Stimulated activated CD4-positive, alpha-beta T cell treated with anti-CD3 and anti-CD28 coated beads, Interleukin-1b, Interleukin-23, amount 100 ng/mL, for 1 hour (primary cell): Measurements from ENCODE around the gene NAPG.
"Not testable (repeated sequence)": the region's sequence is repeated elsewhere in the genome, so short reads cannot be mapped to it uniquely, and the experiment has no call there.

Experiments used
- DNase-seq, 2 donors: peaks; one replicate each; pipeline ENCODE4 v3.0.0-alpha.2; 2020; ENCODE audit warnings: low read depth in 2 of 2

The NAPG gene

GRCh38 chr18:10525697-10526560 lies at the start of gene NAPG:
Gene NAPG (plus strand): TSS chr18:10526027. CDS start chr18:10526103, 76 bp downstream.
- peak; percentile 74 to 79 for DNase-seq

DNA sequence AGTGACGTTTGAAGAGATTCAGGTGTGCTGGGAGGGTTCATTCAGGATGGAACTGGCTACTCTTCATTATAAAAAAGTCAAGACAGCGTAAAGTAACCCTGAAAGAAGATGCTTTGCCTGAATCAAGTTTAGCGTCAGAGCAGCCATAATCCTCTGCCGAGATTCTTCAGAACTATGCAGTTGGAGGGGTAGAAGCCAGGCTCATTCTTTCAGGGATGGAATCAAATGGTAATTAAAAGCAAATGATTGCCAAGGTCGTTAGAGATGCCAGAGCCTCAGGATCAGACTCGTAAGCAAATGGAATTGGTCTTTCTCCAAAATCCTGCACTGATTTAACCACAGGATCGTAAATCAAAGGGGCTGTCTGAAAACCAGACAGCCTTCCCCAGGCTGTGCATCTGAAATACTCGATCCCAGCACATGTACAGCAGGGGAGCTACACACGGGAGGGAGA lies 49.5 kb upstream of the NAPG start:
- DNase-seq = no peak

- DNase-seq = no peak
Observed at GRCh38 chr18:10477121-10477862, 48.5 kb upstream of the NAPG start.

DNA sequence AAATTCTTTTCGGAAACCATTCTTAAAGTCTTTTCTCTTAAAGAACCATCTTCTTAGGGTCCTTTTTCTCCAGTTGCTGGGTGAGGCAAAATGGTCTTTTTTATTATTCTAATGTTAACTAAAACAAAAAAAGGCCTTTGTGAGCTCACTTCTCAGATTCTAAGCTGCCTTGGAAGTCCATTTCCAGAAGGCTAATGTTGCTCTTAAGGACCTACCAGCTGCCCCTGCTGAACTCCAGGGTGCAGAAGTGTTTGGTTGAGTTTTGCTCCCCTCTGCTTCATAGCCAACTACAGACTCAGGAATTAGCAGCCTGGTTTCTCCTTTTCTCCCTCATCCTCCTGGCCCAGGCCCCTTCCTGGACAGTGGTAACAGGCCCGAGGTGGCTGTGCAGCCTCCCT lies 48.0 kb upstream of the NAPG start:
- DNase-seq = no peak

GRCh38 chr18:10481831-10482230 lies 44.0 kb upstream of the NAPG start:
- no peak for DNase-seq

DNA sequence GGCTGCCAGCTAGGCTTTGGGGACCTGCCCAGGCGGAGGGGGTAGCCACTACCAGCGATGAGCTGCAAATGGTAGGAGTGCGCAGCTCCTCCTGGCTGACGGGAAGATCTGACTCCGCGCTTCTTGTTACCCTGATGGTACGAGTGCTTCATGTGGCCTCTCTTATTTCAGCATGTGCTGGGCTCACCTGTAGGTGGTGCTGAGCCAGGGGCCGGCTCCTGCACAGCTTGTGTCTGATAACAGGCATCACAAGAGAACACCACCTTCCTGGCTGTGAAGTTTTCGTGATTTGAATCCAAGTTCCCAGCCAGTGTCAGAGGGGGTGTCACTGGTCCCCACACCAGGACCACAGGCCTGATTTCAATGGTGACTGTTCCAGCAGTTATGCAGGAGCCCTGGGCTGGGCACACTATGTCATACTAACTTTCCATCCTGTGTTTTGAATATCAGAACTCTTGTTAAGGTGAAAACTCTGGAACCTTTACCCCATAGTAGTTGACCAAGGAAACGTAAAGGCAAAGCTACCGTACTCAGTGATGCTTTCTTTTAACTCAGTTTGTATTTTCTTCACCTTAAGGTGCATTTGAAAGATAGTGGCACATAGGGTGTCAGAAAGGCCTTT lies 43.4 kb upstream of the NAPG start:
- DNase-seq = no peak

- no peak for DNase-seq
Observed at GRCh38 chr18:10482985-10483949, 42.6 kb upstream of the NAPG start.

DNA sequence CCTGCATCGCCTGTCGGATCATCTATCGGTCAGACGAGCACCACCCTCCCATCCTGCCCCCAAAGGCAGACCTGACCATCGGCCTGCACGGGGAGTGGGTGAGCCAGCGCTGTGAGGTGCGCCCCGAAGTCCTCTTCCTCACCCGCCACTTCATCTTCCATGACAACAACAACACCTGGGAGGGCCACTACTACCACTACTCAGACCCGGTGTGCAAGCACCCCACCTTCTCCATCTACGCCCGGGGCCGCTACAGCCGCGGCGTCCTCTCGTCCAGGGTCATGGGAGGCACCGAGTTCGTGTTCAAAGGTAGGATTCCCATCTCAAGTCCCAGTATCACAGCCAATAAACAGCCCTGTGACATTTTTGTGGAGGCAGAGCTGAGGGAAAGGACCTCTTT lies 40.4 kb upstream of the NAPG start:
- no peak for DNase-seq

DNA sequence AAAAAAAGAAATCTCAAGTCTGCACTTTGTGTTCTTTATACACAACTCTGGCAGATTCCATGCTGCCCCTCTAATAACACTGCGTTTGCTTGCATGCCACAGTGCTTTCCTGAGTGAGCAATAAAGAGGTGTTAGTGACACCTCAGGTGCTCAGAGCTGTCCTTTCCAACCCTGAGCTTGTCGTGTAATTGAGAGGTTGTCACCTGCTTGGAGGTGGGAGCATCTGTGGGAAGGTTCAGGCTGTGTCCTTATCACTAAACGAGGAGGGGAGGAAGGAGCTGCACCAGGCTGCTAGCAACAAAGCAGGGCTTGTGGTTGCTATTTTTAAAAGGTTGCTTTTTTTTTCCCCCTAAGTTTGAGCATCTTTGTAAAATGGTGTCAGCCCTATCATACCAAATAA lies 39.5 kb upstream of the NAPG start:
- no peak for DNase-seq

- no peak for DNase-seq
Observed at GRCh38 chr18:10487154-10487553, 38.7 kb upstream of the NAPG start.

DNA sequence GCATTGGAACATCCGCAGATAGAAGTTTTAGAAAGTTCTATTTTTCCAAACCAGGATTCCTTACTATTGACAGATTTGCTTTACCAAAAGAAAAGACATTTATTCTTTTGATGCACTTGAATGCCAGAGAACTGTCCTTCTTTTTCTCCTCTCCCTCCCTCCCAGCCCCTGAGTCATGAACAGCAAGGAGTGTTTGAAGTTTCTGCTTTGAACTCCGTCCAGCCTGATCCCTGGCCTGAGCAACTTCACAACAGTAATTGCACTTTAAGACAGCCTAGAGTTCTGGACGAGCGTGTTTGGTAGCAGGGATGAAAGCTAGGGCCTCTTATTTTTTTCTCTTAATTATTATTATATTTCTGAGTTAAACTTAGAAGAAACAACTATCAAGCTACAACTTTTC lies 37.8 kb upstream of the NAPG start:
- DNase-seq = no peak

DNA sequence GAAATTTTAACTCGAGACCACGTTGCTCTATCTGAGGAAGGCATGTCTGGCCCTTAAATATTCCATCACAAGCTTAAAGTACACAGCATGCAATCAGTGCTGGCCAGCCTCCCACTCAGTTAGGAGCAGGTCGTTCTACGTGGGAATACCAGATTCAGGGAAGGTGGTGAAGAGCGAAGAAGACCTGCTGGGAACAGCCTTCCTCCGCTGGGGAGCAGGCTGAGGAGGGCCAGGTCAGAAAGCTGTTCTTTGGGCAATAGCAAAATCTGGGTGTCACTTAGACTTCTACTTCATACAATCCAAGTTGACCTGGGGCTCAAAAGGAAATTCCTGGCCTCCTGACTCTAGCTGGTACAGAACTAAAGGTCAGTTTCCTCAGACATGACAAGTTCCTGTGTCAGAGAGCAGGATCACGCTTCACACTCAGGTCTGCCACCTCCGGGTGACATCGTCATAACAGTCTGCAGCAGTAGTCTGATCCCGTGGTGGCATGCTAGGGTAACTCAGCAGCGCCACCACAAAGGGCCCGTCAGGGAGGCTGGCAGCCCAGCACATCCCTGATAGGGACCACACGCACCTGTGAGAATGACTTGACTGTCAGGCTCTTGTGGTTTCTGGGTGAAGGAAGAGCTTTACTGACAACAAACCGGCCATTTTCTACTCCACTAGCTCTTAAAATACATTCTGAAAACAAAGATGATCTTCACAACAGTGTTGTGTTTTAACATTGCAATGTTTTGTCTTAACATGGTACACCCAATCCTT lies 35.2 kb upstream of the NAPG start:
- peak in 1 of 2 donors; percentile 9 for DNase-seq

DNA sequence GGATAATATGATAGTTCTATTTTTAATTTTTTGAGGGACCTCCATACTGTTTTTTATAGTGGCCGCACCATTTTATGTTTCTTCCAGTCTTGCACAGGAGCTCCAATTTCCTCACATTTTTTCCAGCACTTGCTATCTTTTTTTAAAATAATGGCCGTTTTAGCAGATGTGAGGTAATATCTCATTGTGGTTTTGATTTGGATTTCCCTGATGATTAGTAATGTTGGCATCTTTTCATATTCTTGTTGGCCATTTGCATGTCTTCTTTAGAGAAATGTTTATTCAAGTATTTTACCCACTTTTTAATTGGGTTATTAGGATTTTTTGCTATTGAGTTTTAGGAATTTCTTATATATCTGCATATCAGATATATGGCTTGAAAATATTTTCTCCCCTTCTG lies 29.9 kb upstream of the NAPG start:
- DNase-seq = no peak

GRCh38 chr18:10497206-10497749 lies 28.5 kb upstream of the NAPG start:
- no peak for DNase-seq

GRCh38 chr18:10499230-10499629 lies 26.6 kb upstream of the NAPG start:
- no peak for DNase-seq

DNA sequence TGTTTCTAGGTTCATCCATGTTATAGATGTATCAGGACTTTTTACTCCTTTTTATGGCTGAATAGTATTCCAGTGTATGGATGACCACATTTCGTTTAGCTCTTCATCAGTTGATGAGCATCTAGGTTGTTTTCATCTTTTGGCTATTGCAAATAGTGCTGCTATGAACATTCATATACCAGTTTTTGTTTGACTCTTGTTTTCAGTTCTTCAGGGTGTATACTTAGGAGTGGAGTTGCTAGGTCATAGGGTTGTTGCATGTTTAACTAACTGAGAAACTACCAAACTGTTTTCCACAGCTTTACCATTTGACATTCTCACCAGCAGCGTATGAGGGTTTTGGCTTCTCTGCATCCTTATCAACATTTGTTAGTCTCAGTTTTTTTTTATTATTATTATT lies 25.8 kb upstream of the NAPG start:
- DNase-seq = no peak

- DNase-seq = no peak
Observed at GRCh38 chr18:10504723-10505122, 21.1 kb upstream of the NAPG start.

DNA sequence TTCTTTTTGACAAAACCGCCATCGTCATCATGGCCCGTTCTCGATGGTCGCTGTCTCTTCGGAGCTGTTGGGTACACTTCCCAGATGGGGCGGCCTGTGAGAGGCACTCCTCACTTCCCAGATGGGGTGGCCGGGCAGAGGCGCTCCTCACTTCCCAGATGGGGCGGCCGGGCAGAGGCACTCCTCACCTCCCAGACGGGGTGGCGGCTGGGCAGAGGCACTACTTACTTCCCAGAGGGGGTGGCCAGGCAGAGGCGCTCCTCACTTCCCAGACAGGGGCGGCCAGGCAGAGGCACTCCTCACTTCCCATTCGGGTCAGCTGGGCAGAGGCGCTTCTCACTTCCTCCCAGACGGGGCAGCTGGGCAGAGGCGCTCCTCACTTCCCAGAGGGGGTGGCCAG lies 19.9 kb upstream of the NAPG start:
- DNase-seq = not testable (repeated sequence)

- DNase-seq = no peak
Observed at GRCh38 chr18:10508591-10508990, 17.2 kb upstream of the NAPG start.

DNA sequence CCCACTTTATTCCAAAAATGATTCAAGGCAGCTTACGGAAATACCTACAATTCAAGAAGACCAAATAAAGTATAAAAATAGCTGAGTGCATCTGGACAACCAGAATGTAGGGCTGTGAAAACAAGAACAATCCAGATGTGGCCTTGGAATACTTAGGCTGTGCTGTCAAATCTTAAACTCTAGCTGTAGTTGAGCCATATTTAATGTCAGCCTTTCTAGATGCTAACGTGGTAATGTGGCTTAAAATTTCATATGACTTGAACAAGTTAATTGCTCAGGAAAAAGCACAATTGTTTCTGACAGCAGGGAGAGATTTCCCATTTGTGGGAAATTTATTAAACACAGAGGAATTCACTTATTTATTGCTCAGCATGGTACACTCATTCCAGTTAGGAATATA lies 14.6 kb upstream of the NAPG start:
- no peak for DNase-seq
